HEK293 (cell line): ENCODE results near the gene SORL1.

Experiments
- GLIS2 ChIP-seq: fragments of 450-650 bp; formaldehyde crosslinking; IDR thresholded peaks from 2 replicates; pipeline ENCODE4 v1.5.1; 2016; ENCODE audit warnings: missing biosample characterization, missing genetic modification characterization
- ZFP3 ChIP-seq: fragments of 450-650 bp; formaldehyde crosslinking; IDR thresholded peaks from 2 replicates; pipeline ENCODE4 v1.5.1; 2016; ENCODE audit warnings: low read depth, missing biosample characterization, missing genetic modification characterization
- ZFP41 ChIP-seq: fragments of 450-650 bp; formaldehyde crosslinking; IDR thresholded peaks from 2 replicates; pipeline ENCODE4 v1.5.1; 2016; ENCODE audit warnings: missing biosample characterization, missing genetic modification characterization, borderline replicate concordance
- ZNF157 ChIP-seq: fragments of 450-650 bp; formaldehyde crosslinking; IDR thresholded peaks from 2 replicates; pipeline ENCODE4 v1.5.1; 2016; ENCODE audit warnings: missing biosample characterization, missing genetic modification characterization
- ZNF239 ChIP-seq: fragments of 450-650 bp; formaldehyde crosslinking; IDR thresholded peaks from 2 replicates; pipeline ENCODE4 v1.5.1; 2016; ENCODE audit warnings: missing biosample characterization, missing genetic modification characterization
- ZNF423 ChIP-seq: fragments of 450-650 bp; formaldehyde crosslinking; IDR thresholded peaks from 2 replicates; pipeline ENCODE4 v1.5.1; 2016; ENCODE audit warnings: missing biosample characterization, missing genetic modification characterization
- ZNF596 ChIP-seq: fragments of 450-650 bp; IDR thresholded peaks from 2 replicates; pipeline ENCODE4 v1.5.0; 2018; ENCODE audit warnings: missing biosample characterization, mild to moderate bottlenecking, missing genetic modification characterization, moderate library complexity
- TF ChIP-seq, protein P1 (sequence below): fragments of 450-650 bp; formaldehyde crosslinking; IDR thresholded peaks from 2 replicates; pipeline ENCODE4 v1.5.1; 2016; ENCODE audit warnings: missing biosample characterization, missing genetic modification characterization
- TF ChIP-seq, protein P2 (sequence below): fragments of 450-650 bp; formaldehyde crosslinking; IDR thresholded peaks from 2 replicates; pipeline ENCODE4 v1.5.1; 2016; ENCODE audit warnings: missing biosample characterization, missing genetic modification characterization
- TF ChIP-seq, protein P3 (sequence below): fragments of 450-650 bp; formaldehyde crosslinking; IDR thresholded peaks from 2 replicates; pipeline ENCODE4 v1.5.1; 2016; ENCODE audit warnings: missing biosample characterization, missing genetic modification characterization

DNA sequence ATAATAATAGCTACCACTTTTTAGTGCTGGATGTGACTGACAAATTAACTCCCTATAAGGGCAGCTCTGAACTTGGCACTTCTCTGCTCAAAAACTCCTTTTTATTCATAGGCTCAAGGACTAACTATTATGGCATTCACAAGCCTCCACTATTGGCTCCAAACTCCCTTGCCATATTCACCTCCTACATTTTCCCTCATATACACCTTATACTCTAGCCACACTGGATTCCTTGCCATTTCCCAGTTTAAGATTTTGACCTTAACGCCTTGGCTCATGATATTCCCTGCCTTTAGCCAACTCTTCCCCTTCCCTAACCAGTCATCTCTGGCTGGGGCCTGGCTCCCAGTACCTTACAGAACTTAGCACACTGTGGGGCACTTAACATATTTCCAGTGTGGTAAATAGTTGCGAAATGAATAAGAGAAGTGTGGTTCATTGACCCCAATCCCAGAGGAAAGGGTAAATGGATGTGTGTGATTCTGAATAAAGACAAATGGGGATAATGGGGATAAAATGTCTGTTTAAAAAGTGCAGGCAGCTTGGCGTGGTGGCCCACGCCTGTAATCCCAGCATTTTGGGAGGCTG is 40.0 kb upstream of the SORL1 start:
- TF ChIP-seq, protein P1, sequence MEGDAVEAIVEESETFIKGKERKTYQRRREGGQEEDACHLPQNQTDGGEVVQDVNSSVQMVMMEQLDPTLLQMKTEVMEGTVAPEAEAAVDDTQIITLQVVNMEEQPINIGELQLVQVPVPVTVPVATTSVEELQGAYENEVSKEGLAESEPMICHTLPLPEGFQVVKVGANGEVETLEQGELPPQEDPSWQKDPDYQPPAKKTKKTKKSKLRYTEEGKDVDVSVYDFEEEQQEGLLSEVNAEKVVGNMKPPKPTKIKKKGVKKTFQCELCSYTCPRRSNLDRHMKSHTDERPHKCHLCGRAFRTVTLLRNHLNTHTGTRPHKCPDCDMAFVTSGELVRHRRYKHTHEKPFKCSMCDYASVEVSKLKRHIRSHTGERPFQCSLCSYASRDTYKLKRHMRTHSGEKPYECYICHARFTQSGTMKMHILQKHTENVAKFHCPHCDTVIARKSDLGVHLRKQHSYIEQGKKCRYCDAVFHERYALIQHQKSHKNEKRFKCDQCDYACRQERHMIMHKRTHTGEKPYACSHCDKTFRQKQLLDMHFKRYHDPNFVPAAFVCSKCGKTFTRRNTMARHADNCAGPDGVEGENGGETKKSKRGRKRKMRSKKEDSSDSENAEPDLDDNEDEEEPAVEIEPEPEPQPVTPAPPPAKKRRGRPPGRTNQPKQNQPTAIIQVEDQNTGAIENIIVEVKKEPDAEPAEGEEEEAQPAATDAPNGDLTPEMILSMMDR (tag by site-specific recombination) = no peak
- TF ChIP-seq, protein P2, sequence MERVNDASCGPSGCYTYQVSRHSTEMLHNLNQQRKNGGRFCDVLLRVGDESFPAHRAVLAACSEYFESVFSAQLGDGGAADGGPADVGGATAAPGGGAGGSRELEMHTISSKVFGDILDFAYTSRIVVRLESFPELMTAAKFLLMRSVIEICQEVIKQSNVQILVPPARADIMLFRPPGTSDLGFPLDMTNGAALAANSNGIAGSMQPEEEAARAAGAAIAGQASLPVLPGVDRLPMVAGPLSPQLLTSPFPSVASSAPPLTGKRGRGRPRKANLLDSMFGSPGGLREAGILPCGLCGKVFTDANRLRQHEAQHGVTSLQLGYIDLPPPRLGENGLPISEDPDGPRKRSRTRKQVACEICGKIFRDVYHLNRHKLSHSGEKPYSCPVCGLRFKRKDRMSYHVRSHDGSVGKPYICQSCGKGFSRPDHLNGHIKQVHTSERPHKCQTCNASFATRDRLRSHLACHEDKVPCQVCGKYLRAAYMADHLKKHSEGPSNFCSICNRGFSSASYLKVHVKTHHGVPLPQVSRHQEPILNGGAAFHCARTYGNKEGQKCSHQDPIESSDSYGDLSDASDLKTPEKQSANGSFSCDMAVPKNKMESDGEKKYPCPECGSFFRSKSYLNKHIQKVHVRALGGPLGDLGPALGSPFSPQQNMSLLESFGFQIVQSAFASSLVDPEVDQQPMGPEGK (tag by site-specific recombination) = no peak
- TF ChIP-seq ZNF239 (tag by site-specific recombination) (no peak), ZFP41 (no peak), ZFP3 (tag by site-specific recombination) (no peak), GLIS2 (no peak), ZNF423 (tag by site-specific recombination) (no peak), ZNF596 (tag by site-specific recombination) (no peak), ZNF157 (tag by site-specific recombination) (no peak)
- TF ChIP-seq, protein P3, sequence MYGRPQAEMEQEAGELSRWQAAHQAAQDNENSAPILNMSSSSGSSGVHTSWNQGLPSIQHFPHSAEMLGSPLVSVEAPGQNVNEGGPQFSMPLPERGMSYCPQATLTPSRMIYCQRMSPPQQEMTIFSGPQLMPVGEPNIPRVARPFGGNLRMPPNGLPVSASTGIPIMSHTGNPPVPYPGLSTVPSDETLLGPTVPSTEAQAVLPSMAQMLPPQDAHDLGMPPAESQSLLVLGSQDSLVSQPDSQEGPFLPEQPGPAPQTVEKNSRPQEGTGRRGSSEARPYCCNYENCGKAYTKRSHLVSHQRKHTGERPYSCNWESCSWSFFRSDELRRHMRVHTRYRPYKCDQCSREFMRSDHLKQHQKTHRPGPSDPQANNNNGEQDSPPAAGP (tag by site-specific recombination) = no peak
